ENCODE measurements around the gene GPC6.

Gene GPC6

DNA sequence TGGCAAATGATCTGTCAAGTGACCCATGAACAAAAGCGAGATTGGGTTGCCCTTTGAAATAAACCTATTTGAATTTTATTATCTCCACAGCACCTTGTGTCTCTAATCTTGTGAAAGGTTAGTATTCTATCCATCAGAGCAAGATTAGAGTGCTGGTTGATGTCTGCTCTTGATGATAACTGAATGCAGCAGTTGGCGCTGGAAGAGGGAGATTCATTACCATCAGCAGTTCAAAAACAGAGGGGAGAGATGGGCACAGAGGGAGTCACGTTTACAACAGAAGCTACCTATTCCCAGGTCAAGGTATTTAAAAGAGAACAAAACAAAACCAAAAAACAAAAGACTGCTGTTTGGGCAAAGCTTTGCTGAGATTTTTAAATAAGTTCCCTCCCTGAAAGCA, 588.1 kb downstream of the GPC6 start:
- Mint-ChIP-seq H3K36me3 (ENCODE audit: low read depth) (no peaks in the 10 kb centered on the region), H3K27me3 (ENCODE audit: low read depth, poor library complexity) (no peaks in the 10 kb centered on the region), H3K27ac (peak overlapping the region; percentile 34), H3K4me1 (peaks cover 32% of the 10 kb centered on the region), H3K9me3 (no peaks in the 10 kb centered on the region), H3K4me3 (no peak overlapping the region)
- no peak for DNase-seq
- TF ChIP-seq, protein P1, sequence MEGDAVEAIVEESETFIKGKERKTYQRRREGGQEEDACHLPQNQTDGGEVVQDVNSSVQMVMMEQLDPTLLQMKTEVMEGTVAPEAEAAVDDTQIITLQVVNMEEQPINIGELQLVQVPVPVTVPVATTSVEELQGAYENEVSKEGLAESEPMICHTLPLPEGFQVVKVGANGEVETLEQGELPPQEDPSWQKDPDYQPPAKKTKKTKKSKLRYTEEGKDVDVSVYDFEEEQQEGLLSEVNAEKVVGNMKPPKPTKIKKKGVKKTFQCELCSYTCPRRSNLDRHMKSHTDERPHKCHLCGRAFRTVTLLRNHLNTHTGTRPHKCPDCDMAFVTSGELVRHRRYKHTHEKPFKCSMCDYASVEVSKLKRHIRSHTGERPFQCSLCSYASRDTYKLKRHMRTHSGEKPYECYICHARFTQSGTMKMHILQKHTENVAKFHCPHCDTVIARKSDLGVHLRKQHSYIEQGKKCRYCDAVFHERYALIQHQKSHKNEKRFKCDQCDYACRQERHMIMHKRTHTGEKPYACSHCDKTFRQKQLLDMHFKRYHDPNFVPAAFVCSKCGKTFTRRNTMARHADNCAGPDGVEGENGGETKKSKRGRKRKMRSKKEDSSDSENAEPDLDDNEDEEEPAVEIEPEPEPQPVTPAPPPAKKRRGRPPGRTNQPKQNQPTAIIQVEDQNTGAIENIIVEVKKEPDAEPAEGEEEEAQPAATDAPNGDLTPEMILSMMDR (IDR thresholded peaks at IDR 0.05), result no peak

DNA sequence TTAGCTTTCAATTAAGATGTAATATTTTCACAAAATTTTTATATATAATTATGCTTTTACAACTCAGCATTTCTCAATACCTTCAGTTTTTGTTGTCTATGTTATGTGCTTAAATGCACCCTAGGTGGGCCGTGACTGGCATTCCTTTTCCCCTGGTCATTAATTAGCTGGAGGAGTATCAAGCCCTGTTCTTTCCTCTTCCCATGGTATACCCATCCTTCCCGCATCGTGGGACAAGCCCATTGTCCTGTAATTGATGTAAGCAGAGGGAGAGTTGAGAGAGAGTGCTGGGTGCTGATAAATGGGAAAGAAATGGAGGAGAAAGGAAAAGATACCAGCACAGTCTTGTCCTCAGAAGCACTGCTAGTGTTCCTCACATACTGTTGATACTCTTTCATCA, 591.7 kb downstream of the GPC6 start:
- no peaks in the 10 kb centered on the region for H3K9me3 Mint-ChIP-seq
- TF ChIP-seq, protein P1 (IDR thresholded peaks at IDR 0.05), result no peak
- peaks cover 7% of the 10 kb centered on the region for H3K4me1 Mint-ChIP-seq
- no peak overlapping the region for H3K4me3 Mint-ChIP-seq
- no peaks in the 10 kb centered on the region for H3K27me3 Mint-ChIP-seq (ENCODE audit: low read depth, poor library complexity)
- no peaks in the 10 kb centered on the region for H3K36me3 Mint-ChIP-seq (ENCODE audit: low read depth)
- DNase-seq, result no peak
- no peak overlapping the region for H3K27ac Mint-ChIP-seq

DNA sequence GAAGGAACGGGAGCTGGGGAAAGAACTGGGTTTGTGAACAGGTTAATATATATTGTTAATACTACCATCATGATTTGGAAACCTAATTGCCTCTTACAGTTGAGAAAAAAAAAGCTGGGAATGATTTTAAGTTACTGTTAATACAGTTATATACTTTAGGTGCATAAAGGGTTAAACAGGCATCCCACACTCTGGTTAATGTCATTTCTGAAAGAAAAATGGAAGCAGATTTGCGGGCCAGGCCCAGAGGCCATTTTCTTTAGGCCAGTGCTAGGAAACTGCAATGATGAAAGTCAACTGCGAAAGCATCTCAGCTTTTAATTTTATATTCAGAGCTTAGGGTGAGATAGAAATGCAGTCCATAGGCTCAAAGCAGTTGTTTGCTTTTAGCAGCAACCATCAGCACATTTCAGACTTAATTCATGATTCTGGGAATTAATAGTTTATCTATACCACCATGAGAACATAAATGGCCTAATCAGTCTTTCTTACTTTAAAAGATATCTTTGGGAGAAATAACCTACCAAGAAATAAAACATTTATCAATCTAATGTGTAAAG, 592.8 kb downstream of the GPC6 start:
- DNase-seq, result no peak
- H3K27me3 Mint-ChIP-seq (ENCODE audit: low read depth, poor library complexity), result no peaks in the 10 kb centered on the region
- TF ChIP-seq, protein P1 (IDR thresholded peaks at IDR 0.05), result no peak

DNA sequence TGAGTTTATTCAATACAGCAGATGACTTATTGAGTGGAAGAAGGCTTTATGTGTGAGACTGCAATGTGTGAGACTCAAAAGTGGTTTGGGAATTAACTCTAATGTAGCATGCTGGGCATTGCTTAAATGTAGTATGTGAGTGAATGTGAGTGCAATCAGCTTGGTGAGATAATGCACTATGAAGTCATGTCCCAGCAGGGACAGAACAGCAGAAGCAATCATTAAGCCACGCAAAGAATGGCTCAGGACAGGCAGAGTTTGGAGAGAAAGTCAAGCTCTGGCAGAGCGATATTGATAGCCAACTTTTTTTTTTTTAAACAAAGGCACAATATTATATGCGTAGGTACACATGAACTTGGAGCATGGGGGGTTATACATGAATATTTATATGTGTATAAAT, 597.7 kb downstream of the GPC6 start:
- Mint-ChIP-seq H3K4me3 (no peak overlapping the region), H3K4me1 (no peaks in the 10 kb centered on the region), H3K27me3 (ENCODE audit: low read depth, poor library complexity) (no peaks in the 10 kb centered on the region), H3K9me3 (no peaks in the 10 kb centered on the region), H3K27ac (no peak overlapping the region), H3K36me3 (ENCODE audit: low read depth) (no peaks in the 10 kb centered on the region)
- TF ChIP-seq, protein P1 (IDR thresholded peaks at IDR 0.05), result no peak
- DNase-seq, result no peak

More for the DNA sequence above, 592.8 kb downstream of the GPC6 start:
- no peaks in the 10 kb centered on the region for H3K9me3 Mint-ChIP-seq
- peaks cover 5% of the 10 kb centered on the region for H3K4me1 Mint-ChIP-seq
- H3K4me3 Mint-ChIP-seq, result no peak overlapping the region
- no peak overlapping the region for H3K27ac Mint-ChIP-seq
- H3K36me3 Mint-ChIP-seq (ENCODE audit: low read depth), result no peaks in the 10 kb centered on the region

DNA sequence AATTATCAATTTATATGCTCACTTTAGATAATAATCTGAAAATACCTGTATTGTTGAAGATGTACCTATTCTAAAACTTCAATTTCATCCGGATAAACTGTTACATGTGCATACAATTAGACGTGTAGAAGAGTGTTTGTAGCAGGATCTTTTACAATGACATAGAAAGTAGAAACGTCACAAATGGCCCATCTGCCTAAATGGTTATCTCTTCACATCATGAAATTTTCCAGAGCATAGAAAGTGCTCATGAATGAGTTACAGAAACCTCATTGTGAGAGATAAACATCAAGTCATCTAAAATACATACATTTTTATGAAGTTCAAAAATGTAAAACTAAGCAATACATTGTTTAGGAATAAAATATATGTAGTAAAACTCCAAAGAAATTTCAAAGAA, 607.4 kb downstream of the GPC6 start:
- DNase-seq, result no peak
- no peak overlapping the region for H3K4me3 Mint-ChIP-seq
- TF ChIP-seq, protein P1 (IDR thresholded peaks at IDR 0.05), result no peak
- H3K27ac Mint-ChIP-seq, result no peak overlapping the region
- no peaks in the 10 kb centered on the region for H3K4me1 Mint-ChIP-seq
- peaks cover 18% of the 10 kb centered on the region for H3K36me3 Mint-ChIP-seq (ENCODE audit: low read depth)
- H3K27me3 Mint-ChIP-seq (ENCODE audit: low read depth, poor library complexity), result no peaks in the 10 kb centered on the region
- H3K9me3 Mint-ChIP-seq, result no peaks in the 10 kb centered on the region

DNA sequence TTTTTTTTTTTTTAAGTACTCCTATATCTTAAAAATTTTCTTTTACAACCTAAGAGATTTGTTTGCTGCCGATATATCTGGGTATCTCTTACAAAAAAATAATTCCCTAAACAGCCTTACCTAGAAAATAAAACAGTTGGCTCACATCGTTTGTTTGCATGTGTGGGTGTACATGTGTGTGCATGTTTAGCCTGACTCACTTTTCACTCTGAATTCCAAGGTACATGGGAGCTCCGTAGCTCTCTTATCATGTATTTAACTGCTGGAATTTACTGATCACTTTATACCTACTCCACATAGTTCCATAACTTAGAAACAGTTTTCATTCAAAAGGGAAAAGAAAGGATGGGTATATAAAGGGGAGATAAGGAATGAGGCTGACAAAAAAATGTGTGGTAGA, 616.5 kb downstream of the GPC6 start:
- Mint-ChIP-seq H3K36me3 (ENCODE audit: low read depth) (no peaks in the 10 kb centered on the region), H3K27me3 (ENCODE audit: low read depth, poor library complexity) (peaks cover 3% of the 10 kb centered on the region)
- TF ChIP-seq, protein P1 (IDR thresholded peaks at IDR 0.05), result no peak

More for the DNA sequence above, 616.5 kb downstream of the GPC6 start:
- no peaks in the 10 kb centered on the region for H3K9me3 Mint-ChIP-seq
- no peak for DNase-seq
- H3K27ac Mint-ChIP-seq, result no peak overlapping the region
- H3K4me3 Mint-ChIP-seq, result no peak overlapping the region
- H3K4me1 Mint-ChIP-seq, result no peaks in the 10 kb centered on the region

Data from nephron progenitor cell (in vitro differentiated cells).